Adrenal gland (tissue), 5 donors: ENCODE measurements around the gene SCUBE1.

Experiments used
- POLR2A ChIP-seq, 2 donors: fragments of 450-650 bp; IDR thresholded peaks; one replicate each; pipeline ENCODE4 v1.6.1; 2017; ENCODE audit warnings: antibody characterized with exemption in 2 of 2, mild to moderate bottlenecking in 2 of 2, moderate library complexity in 1 of 2
- TF ChIP-seq, protein P1 (sequence below), 6 experiments: fragments of 450-650 bp in 4 of 6; fragments of 200-600 bp in 2 of 6; sonication (generic) in 1 of 6; IDR thresholded peaks; 1 replicate in 5 of 6; 2 replicates in 1 of 6; pipeline versions ENCODE4 v1.5.1 to v1.8.0; 2016 to 2021; ENCODE audit warnings: antibody characterized with exemption in 6 of 6, mild to moderate bottlenecking in 2 of 6, moderate library complexity in 1 of 6
- donor health status: DM: no; HTN: no; CAD: no.

DNA sequence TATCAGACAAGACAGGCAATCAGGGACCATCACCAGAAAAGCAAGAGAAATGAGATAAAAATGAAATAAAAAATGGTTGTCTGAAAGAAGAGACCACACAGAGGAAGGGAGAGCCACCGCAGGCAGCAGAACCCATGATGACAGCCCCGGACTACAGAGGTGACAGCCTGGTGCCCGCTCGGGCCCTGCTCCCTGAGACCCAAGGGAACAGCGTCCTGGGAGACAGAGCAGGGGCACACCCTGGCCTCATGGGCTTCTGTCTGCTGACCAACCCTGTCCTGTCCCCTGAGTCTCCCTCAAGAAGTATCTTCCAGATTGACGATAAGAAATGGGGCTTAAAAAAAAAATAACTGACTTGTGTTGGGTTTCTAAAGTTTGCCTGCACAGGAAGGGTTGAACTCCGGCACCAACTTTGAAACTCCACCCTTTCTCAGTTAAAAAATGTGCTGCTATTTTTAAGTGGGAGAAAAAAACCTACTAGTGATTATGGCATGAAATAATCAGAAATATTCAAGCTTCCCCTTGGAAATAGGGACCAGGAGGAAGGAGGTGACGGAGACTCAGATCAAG is 86.1 kb downstream of the SCUBE1 start:
- TF ChIP-seq, protein P1, sequence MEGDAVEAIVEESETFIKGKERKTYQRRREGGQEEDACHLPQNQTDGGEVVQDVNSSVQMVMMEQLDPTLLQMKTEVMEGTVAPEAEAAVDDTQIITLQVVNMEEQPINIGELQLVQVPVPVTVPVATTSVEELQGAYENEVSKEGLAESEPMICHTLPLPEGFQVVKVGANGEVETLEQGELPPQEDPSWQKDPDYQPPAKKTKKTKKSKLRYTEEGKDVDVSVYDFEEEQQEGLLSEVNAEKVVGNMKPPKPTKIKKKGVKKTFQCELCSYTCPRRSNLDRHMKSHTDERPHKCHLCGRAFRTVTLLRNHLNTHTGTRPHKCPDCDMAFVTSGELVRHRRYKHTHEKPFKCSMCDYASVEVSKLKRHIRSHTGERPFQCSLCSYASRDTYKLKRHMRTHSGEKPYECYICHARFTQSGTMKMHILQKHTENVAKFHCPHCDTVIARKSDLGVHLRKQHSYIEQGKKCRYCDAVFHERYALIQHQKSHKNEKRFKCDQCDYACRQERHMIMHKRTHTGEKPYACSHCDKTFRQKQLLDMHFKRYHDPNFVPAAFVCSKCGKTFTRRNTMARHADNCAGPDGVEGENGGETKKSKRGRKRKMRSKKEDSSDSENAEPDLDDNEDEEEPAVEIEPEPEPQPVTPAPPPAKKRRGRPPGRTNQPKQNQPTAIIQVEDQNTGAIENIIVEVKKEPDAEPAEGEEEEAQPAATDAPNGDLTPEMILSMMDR (IDR thresholded peaks at IDR 0.05), result no peak
- no peak for TF ChIP-seq POLR2A (IDR thresholded peaks at IDR 0.05)
